Measurements from ENCODE around the gene WDR33.

GRCh38 chr2:127713562-127713961, 97.4 kb downstream of the WDR33 start:
- TF ChIP-seq OSR1 (CRISPR knock-in tag; IDR thresholded peaks at IDR 0.05) (no peak), GLIS3 (CRISPR knock-in tag; IDR thresholded peaks at IDR 0.05) (no peak), ESRRG (CRISPR knock-in tag; IDR thresholded peaks at IDR 0.05) (no peak), ZC3H10 (CRISPR knock-in tag; IDR thresholded peaks at IDR 0.05) (no peak), SNAI2 (CRISPR knock-in tag; IDR thresholded peaks at IDR 0.05) (no peak)

Measured in SK-N-SH treated with all-trans-retinoic acid at 6 μM for 48 hours (cell line).